Measurements from ENCODE around the gene STON1. TPM values are rescaled to one million over a fixed set of nuclear protein-coding genes. Genes with fewer than 3 reads are reported as not detected.
A peak's percentile ranks its signal among the peaks of the same experiment; 100 is the strongest.

Gene STON1
- total and polyA plus RNA-seq, 2 of the 8 experiments (the other 6 are each of a cell fraction or from before 2014, with no cell fraction given), result 5.0 to 10.1 TPM

DNA sequence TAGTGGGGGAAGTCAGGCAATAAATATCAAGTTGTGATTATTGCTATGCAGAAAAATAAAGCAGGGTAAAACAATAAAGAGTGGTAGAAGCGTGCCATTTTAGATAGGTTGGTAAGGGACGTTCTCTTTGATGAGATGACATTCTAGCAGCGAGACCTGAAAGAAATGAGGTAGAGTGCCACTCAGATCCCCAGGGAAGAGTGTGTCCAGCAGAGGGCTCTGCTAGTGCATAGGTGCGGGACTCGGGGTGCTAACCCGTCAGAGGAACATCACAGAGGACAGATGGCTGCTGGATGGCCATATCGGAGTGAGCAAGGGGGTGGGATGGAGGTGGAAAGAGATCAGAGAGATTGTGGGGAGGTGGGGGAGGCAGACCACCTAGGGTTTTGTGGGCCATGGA lies 71.4 kb downstream of the STON1 start:
- no peaks in the 10 kb centered on the region for H3K79me1 ChIP-seq (ENCODE audit: low read depth, low read length)
- H2BK20ac ChIP-seq (ENCODE audit: low read length), result no peak overlapping the region
- H2AK5ac ChIP-seq (ENCODE audit: low read depth, low read length), result no peak overlapping the region
- no peak overlapping the region for H3K27ac ChIP-seq (ENCODE audit: low read depth, low read length)
- no peak overlapping the region for H3K56ac ChIP-seq (replicated peaks; ENCODE audit: insufficient read length, low read depth, low read length)
- no peaks in the 10 kb centered on the region for H3K4me1 ChIP-seq (replicated peaks in 1 of 4; ENCODE audit: control insufficient read depth in 3 of 4, insufficient read depth in 4 of 4, low read length in 3 of 4)
- 63% methylated on average over 7 of the region's 7 CpGs; no CpG with 5 or more reads in 1 of the 2 experiments for WGBS, 2 experiments (ENCODE audit: extremely low coverage in 1 of 2, insufficient coverage in 1 of 2, insufficient read length in 1 of 2, insufficient replicate concordance in 2 of 2, low coverage in 1 of 2, low lambda C conversion rate in 2 of 2, missing lambda C conversion rate in 1 of 2)
- no peak overlapping the region for H3K23ac ChIP-seq (ENCODE audit: insufficient read length)
- no peak overlapping the region for H3K4me2 ChIP-seq (ENCODE audit: insufficient read depth in 1 of 2, low read depth in 2 of 2, low read length in 2 of 2)
- H2BK5ac ChIP-seq (ENCODE audit: low read depth, low read length), result no peak overlapping the region
- H3K9ac ChIP-seq (replicated peaks in 1 of 4; ENCODE audit: extremely low read depth in 1 of 4, low read depth in 3 of 4, low read length in 3 of 4), result no peak overlapping the region
- POLR2A ChIA-PET (ENCODE audit: partially characterized antibody), result no interaction called here
- H3K9me3 ChIP-seq (ENCODE audit: insufficient read depth in 2 of 2, low read depth in 1 of 2, low read length in 1 of 2), result no peaks in the 10 kb centered on the region
- CTCF ChIA-PET (ENCODE audit: partially characterized antibody), result interaction anchor here (0.9 to 2.4 kb wide), 8 partner anchors 10 to 355 kb away, joined by 3 to 16 read pairs (median 8); partner anchors contain the start of gene GTF2A1L
- no peaks in the 10 kb centered on the region; the same call in 1 of the 2 replicates for H3K23me2 ChIP-seq (ENCODE audit: low read depth, low read length)
- H4K20me1 ChIP-seq (replicated peaks in 1 of 2; ENCODE audit: control insufficient read depth in 1 of 2, insufficient read depth in 2 of 2, low read length in 2 of 2), result no peaks in the 10 kb centered on the region
- no peak overlapping the region for H3K14ac ChIP-seq (ENCODE audit: insufficient read length)
- DNase-seq (ENCODE audit: low read depth in 1 of 2, low spot score in 2 of 2) (peak in 1 of 2 experiments; percentile 66), FAIRE-seq (peak; percentile 65)
- no peak overlapping the region for H4K91ac ChIP-seq (replicated peaks; ENCODE audit: insufficient read length, low read length)
- H2BK15ac ChIP-seq (ENCODE audit: low read length), result no peak overlapping the region
- no peaks in the 10 kb centered on the region; a peak in 3 of 8 replicates for H3K36me3 ChIP-seq (ENCODE audit: control insufficient read depth in 2 of 4, insufficient read depth in 4 of 4, low read length in 3 of 4)
- H3K79me2 ChIP-seq (ENCODE audit: control insufficient read depth in 1 of 2, insufficient read depth in 2 of 2, low read length in 2 of 2), result no peaks in the 10 kb centered on the region
- no peak overlapping the region for H4K5ac ChIP-seq (ENCODE audit: insufficient read length, low read depth, low read length)
- H3K4me3 ChIP-seq (ENCODE audit: extremely low read depth in 1 of 4, insufficient read depth in 2 of 4, low read depth in 3 of 4, low read length in 4 of 4), result no peak overlapping the region
- no peak overlapping the region for H2BK12ac ChIP-seq (ENCODE audit: low read depth, low read length)
- H3K18ac ChIP-seq (ENCODE audit: extremely low read depth, low read length), result no peak overlapping the region
- H3K27me3 ChIP-seq (replicated peaks in 1 of 4; ENCODE audit: control insufficient read depth in 3 of 4, extremely low read depth in 1 of 4, insufficient read depth in 3 of 4, low read length in 3 of 4), result no peaks in the 10 kb centered on the region
- H3K4ac ChIP-seq (replicated peaks; ENCODE audit: insufficient read length, low read depth, low read length), result no peak overlapping the region
- H2AFZ ChIP-seq (ENCODE audit: low read length), result no peak overlapping the region
- H4K8ac ChIP-seq (ENCODE audit: extremely low read depth, insufficient read depth, low read length), result no peak overlapping the region
- no peak overlapping the region for H2BK120ac ChIP-seq (replicated peaks; ENCODE audit: low read depth, low read length)
- TF ChIP-seq NANOG (IDR thresholded peaks at IDR 0.05; ENCODE audit: insufficient read depth, low read depth, low read length, poor library complexity, severe bottlenecking) (peak; percentile 27), CTCF (IDR thresholded peaks at IDR 0.05; ENCODE audit: control extremely low read depth in 1 of 3, insufficient read depth in 1 of 3, low read depth in 1 of 3, low read length in 3 of 3) (peak; percentile 71 to 79 (median 74)), YY1 (IDR thresholded peaks at IDR 0.05; ENCODE audit: low read depth, low read length) (peak; percentile 29; the same call in 1 of the 2 replicates), GABPA (IDR thresholded peaks at IDR 0.05; ENCODE audit: borderline replicate concordance, insufficient read depth, low read length) (no peak), RAD21 (IDR thresholded peaks at IDR 0.05 in 1 of 2, conservative IDR thresholded peaks at IDR 0.05 in 1 of 2; ENCODE audit: low read depth in 2 of 2, low read length in 2 of 2) (peak; percentile 86 to 88)
